ENCODE data around the gene KLHL17. TPM values are rescaled to one million over a fixed set of nuclear protein-coding genes. Genes with fewer than 3 reads are reported as not detected.
A peak's percentile ranks its signal among the peaks of the same experiment; 100 is the strongest.

The KLHL17 gene
- total and polyA plus RNA-seq, 11 donors = 1.6 to 6.8 (median 4.7) TPM

GRCh38 chr1:1013105-1013921, 52.9 kb downstream of the KLHL17 start, which contains the start of gene ISG15:
TSS of gene ISG15 (plus strand) at chr1:1013497. CDS start at chr1:1013574, 77 bp downstream.
- peak within 1 kb of the TSS; percentile 29 to 97 (median 92) for H3K27ac ChIP-seq
- DNase-seq = peak; percentile 92 to 95 (median 93)
- no peaks in the 10 kb centered on the region for H3K36me3 ChIP-seq
- WGBS, 4 donors = 2 to 5% (median 3%) methylated on average over 27 to 30 of the region's 30 CpGs
- H3K9me3 ChIP-seq = no peaks in the 10 kb centered on the region
- intact Hi-C loops (cut with DNase I) = no loop called here
- ATAC-seq = peak; percentile 90 to 95 (median 91)
- TF ChIP-seq POLR2A (IDR thresholded peaks at IDR 0.05) = peak; percentile 39 to 90
- TF ChIP-seq CTCF (IDR thresholded peaks at IDR 0.05) = peak in 1 of 12 donors; percentile 23
- peaks cover 0 to 27% (median 17%) of the 10 kb centered on the region in 12 donors for H3K4me1 ChIP-seq
- H3K27me3 ChIP-seq = no peaks in the 10 kb centered on the region
- H3K4me3 ChIP-seq = peak within 1 kb of the TSS; percentile 43 to 92 (median 74)

DNA sequence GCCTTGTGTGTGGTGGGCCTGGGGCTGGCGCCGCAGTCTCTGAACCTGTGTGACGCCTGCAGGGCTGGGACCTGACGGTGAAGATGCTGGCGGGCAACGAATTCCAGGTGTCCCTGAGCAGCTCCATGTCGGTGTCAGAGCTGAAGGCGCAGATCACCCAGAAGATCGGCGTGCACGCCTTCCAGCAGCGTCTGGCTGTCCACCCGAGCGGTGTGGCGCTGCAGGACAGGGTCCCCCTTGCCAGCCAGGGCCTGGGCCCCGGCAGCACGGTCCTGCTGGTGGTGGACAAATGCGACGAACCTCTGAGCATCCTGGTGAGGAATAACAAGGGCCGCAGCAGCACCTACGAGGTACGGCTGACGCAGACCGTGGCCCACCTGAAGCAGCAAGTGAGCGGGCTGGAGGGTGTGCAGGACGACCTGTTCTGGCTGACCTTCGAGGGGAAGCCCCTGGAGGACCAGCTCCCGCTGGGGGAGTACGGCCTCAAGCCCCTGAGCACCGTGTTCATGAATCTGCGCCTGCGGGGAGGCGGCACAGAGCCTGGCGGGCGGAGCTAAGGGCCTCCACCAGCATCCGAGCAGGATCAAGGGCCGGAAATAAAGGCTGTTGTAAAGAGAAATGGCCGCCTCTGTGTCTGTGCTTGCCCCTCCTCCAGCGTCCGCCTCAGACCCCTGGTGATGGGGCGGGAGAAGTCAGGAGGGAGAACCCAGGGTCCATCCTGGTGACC, 53.7 kb downstream of the KLHL17 start:
- Histone ChIP-seq H3K4me3 (peak overlapping the region; percentile 43 to 92 (median 74)), H3K4me1 (peaks cover 2 to 30% (median 19%) of the 10 kb centered on the region in 12 donors), H3K36me3 (no peaks in the 10 kb centered on the region), H3K9me3 (no peaks in the 10 kb centered on the region), H3K27ac (peak overlapping the region; percentile 29 to 97 (median 92)), H3K27me3 (no peaks in the 10 kb centered on the region)
- WGBS, 4 donors = 24 to 57% (median 47%) methylated on average over 8 to 41 of the region's 41 CpGs
- ATAC-seq (peak in 3 of 4 donors; percentile 37 to 43 (median 41)), DNase-seq (peak in 4 of 5 donors; percentile 36 to 66 (median 47))
- intact Hi-C loops (cut with DNase I) = loop anchor here in 1 of 10 donors (2.0 kb wide), 1 partner anchor 13 kb away; the partner anchor contains the start of gene HES4
- no peak for TF ChIP-seq POLR2A (IDR thresholded peaks at IDR 0.05)
- TF ChIP-seq CTCF (IDR thresholded peaks at IDR 0.05) = no peak

- TF ChIP-seq CTCF (IDR thresholded peaks at IDR 0.05) (peak; percentile 8 to 45 (median 24)), POLR2A (IDR thresholded peaks at IDR 0.05) (no peak)
- ATAC-seq (no peak), DNase-seq (peak in 4 of 5 donors; percentile 23 to 54 (median 30))
- WGBS, 4 donors = 72 to 74% (median 74%) methylated on average over 20 of the region's 20 CpGs
- intact Hi-C loops (cut with DNase I) = loop anchor here in 2 of 10 donors (2.0 to 5.0 kb wide), 2 partner anchors 14 to 47 kb away; partner anchors contain the start of gene HES4 (in 1 of the 2)
- peak overlapping the region in 9 of 12 donors; percentile 58 to 92 (median 81) for H3K4me3 ChIP-seq
- H3K27me3 ChIP-seq = no peaks in the 10 kb centered on the region
- H3K9me3 ChIP-seq = no peaks in the 10 kb centered on the region
- H3K36me3 ChIP-seq = no peaks in the 10 kb centered on the region
- H3K27ac ChIP-seq = peak overlapping the region in 11 of 12 donors; percentile 87 to 97 (median 93)
- peaks cover 2 to 32% (median 20%) of the 10 kb centered on the region in 12 donors for H3K4me1 ChIP-seq
Measured at GRCh38 chr1:1014799-1015681, 54.7 kb downstream of the KLHL17 start.

Other genes with a start within 250 kb of the KLHL17 start
- 1 to 10 TPM in 4 of 9 donors, under 1 TPM in 5; 0.38 to 3.2 (median 0.96) TPM for gene SAMD11, start 36.7 kb upstream of the KLHL17 start, total RNA-seq
- gene SAMD11, start 36.7 kb upstream of the KLHL17 start, polyA plus RNA-seq = 1 to 10 TPM in 1 of 2 donors, under 1 TPM in 1; 0.54 to 1.3 TPM
- 10 to 100 TPM; 36.0 to 63.6 (median 43.3) TPM for gene NOC2L, start 1.3 kb upstream of the KLHL17 start, total RNA-seq
- gene NOC2L, start 1.3 kb upstream of the KLHL17 start, polyA plus RNA-seq = 10 to 100 TPM; 55.1 to 85.3 TPM
- under 1 TPM in 2 of 9 donors, not detected in 7; 0.37 to 0.63 TPM for gene PLEKHN1, start 5.9 kb downstream of the KLHL17 start, total RNA-seq
- gene PLEKHN1, start 5.9 kb downstream of the KLHL17 start, polyA plus RNA-seq = under 1 TPM; 0.15 TPM
- gene PERM1, start 21.5 kb downstream of the KLHL17 start, total RNA-seq = 100 to 1,000 TPM in 6 of 9 donors, 10 to 100 TPM in 3; 52.8 to 149 (median 104) TPM
- gene PERM1, start 21.5 kb downstream of the KLHL17 start, polyA plus RNA-seq = 100 to 1,000 TPM in 1 of 2 donors, 10 to 100 TPM in 1; 53.3 to 353 TPM
- 10 to 100 TPM; 26.8 to 98.1 (median 42.0) TPM for gene HES4, start 39.5 kb downstream of the KLHL17 start, total RNA-seq
- gene HES4, start 39.5 kb downstream of the KLHL17 start, polyA plus RNA-seq = 10 to 100 TPM; 25.7 to 29.2 TPM
- gene ISG15, start 52.9 kb downstream of the KLHL17 start, total RNA-seq = 100 to 1,000 TPM in 1 of 9 donors, 10 to 100 TPM in 8; 17.0 to 189 (median 32.8) TPM
- 10 to 100 TPM; 34.4 to 76.5 TPM for gene ISG15, start 52.9 kb downstream of the KLHL17 start, polyA plus RNA-seq
- gene AGRN, start 59.5 kb downstream of the KLHL17 start, total RNA-seq = 10 to 100 TPM in 8 of 9 donors, 1 to 10 TPM in 1; 9.7 to 45.7 (median 22.7) TPM
- 10 to 100 TPM; 11.8 to 14.1 TPM for gene AGRN, start 59.5 kb downstream of the KLHL17 start, polyA plus RNA-seq
- not detected for gene RNF223, start 113.7 kb downstream of the KLHL17 start, total RNA-seq
- not detected for gene RNF223, start 113.7 kb downstream of the KLHL17 start, polyA plus RNA-seq
- 1 to 10 TPM; 3.7 to 6.6 (median 4.2) TPM for gene C1orf159, start 155.5 kb downstream of the KLHL17 start, total RNA-seq
- 1 to 10 TPM; 7.1 to 7.2 TPM for gene C1orf159, start 155.5 kb downstream of the KLHL17 start, polyA plus RNA-seq
- gene TTLL10, start 213.3 kb downstream of the KLHL17 start, total RNA-seq = under 1 TPM in 5 of 9 donors, not detected in 4; 0.14 to 0.53 (median 0.27) TPM
- under 1 TPM; 0.03 to 0.19 TPM for gene TTLL10, start 213.3 kb downstream of the KLHL17 start, polyA plus RNA-seq
- gene TNFRSF18, start 246.0 kb downstream of the KLHL17 start, total RNA-seq = under 1 TPM in 2 of 9 donors, not detected in 7; 0.77 to 0.93 TPM
- under 1 TPM in 1 of 2 donors, not detected in 1; 0.24 TPM for gene TNFRSF18, start 246.0 kb downstream of the KLHL17 start, polyA plus RNA-seq

Data from heart left ventricle (tissue), 16 donors.